HG03439 (cell line): ENCODE results near the gene APOA4.
"Not testable (repeated sequence)": the region's sequence is repeated elsewhere in the genome, so short reads cannot be mapped to it uniquely, and the experiment has no call there.

ENCODE experiments used
- ATAC-seq: cut with Tn5 transposase; IDR thresholded peaks from one replicate; pipeline ENCODE4 v1.9.1; 2021; ENCODE audit warnings: mild to moderate bottlenecking, moderate library complexity; ENCODE audit not compliant: unreplicated experiment

Gene APOA4

DNA sequence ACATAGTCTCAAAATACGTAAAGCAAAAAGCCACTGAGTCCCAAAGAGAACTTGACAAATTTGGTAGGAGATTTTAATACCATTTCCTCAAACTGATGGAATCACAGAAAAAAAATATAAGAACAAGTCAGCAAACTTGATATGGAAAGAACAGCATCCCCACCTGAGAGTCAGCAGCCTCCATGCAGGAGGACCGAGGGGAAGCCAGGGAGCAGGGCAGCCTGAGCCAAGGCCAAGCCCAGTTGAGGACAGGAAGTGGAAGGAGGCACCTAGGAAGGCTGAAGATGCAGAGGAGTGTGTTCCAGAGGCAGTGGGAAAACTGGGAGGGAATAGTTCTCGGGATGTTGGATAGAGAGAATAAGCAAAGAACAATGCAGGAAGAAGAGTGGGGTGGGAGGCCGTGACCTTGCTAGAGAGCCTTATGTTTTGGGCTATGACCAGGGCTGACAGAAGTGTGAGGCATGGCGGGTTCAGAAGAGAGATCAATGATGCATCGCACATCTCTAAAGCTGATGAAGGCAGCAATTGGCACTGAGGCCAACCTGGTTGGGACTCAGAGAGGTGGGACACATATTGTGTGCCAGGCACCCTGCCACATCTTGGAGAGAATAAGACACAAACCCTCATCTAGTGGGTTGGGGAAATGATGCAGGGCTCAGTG, 15.4 kb downstream of the APOA4 start:
- no peak for ATAC-seq

GRCh38 chr11:116804001-116804400, 19.1 kb downstream of the APOA4 start:
- ATAC-seq: no peak

- not testable (repeated sequence) for ATAC-seq
Observed at GRCh38 chr11:116801662-116802061, 21.4 kb downstream of the APOA4 start.

DNA sequence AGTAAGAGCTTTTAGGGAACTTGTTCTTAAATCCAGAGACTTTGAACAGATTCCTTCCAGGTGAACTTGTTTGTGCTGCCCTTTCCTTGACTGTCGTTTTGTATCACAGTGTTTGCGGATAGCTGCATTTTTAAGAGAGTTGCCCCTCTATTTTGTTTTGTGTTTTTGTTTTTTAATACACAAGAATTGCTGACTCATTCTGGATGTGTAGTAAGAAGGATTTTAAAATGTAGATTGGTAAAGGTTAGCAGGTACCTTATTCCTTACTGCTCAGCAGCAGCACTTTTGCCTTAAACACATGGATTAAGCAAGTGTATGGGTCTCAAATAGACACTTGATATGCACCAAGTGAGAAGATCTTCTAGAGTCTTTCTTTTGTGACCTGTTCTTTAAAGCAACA, 22.5 kb downstream of the APOA4 start:
- no peak for ATAC-seq

DNA sequence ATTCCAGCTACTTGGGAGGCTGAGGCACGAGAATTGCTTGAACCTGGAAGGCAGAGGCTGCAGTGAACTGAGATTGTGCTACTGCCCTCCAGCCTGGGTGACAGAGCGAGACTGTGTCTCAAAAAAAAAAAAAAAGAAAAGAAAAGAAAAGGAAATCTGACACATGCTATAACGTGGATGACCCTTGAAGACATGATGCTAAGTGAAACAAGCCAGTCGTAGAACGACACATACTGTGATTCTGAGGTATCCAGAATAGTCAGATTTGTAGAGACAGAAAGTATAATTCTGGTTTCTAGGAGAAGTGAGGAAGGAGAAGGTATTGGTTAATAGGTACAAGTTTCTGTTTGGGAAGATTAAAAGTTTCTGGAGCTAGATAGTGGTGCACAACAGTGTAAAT, 24.7 kb downstream of the APOA4 start:
- ATAC-seq: no peak

GRCh38 chr11:116797816-116798215, 25.3 kb downstream of the APOA4 start:
- ATAC-seq: no peak

DNA sequence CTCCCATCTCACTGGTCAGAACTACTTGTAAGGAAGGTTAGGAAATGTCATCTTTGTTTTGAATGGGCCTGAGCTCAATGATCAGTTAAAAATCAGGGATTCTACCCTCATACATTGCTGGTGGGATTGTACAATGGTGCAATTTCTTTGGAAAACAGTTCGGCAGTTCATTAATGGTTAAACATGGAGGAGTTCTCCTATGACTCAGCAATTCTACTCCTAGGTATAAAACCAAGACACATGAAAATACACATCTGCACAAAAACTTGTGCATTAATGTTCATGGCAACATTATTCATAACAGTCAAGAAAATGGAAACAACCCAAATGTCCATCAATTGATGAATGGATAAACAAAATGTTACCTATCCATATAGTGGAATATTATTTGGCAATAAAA, 26.6 kb downstream of the APOA4 start:
- no peak for ATAC-seq

DNA sequence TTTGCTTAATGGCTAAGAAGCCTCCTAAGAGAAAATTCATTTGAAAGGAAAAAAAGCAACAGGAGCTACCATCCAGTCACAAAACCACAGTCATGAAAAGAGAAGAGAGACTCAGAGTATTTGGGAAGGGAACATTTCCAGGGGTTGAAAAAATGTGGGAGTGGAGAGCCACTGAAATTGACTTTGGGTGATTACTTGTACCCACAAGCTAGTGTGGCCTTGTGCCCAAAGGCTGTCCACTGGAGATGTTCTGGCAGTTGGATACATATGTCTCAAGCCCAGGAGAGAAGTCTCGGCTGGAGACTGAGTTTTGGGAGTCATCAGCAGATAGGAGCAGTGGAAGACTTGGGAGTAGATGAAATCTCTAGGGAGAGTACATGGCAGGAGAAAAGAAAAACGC, 28.3 kb downstream of the APOA4 start:
- ATAC-seq: no peak

DNA sequence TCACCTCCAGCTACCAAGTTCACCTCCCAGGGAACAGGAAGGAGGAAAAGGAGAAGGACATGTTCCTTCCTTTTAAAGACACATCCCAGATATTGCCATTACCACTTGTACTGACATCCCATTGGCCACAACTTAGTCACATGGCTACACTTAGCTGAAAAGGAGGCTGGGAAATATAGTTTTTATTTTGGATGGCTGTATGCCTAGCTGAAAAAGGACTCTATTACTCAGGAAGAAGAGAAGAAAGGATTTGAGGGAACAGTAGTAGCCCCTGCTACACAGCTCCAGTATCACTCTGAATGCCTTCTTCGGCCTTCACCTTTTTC, 29.4 kb downstream of the APOA4 start:
- no peak for ATAC-seq

GRCh38 chr11:116792869-116793771, 30.0 kb downstream of the APOA4 start:
- no peak for ATAC-seq

DNA sequence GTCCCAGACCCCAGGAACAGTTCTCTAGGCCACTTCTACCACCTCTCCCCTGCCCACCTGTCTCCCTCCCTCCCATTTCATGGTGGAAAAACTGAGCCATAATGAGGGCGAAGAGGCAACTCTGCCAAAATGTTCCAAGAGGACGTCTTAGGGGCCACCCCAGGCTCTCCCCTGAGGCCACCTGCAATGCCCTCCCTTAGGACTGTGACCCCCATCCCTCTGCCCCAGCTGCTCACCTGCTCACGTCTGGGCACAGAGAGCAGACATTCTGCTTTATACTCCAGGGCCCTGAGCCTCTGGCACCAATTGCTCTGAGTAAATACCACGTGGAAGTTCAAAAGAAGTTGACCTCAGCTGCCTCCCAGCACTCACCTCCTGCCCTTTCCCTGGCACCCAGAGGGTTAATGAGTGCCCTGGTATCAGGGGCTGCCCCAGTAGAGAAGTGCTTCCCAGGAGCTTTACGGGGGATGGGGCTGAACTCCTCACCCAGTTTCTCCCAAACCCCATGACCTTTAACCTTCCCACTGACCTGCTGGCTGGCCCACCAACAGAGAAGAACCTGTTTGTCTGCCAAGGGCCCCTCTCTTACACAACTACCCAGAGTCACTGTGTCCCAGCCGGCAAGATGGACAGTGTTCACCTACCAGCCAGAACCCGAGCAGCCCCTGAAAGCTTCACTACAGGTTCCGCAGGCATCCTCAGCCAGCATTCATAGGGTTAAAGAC, 30.8 kb downstream of the APOA4 start:
- ATAC-seq: no peak

GRCh38 chr11:116791813-116792143, 31.3 kb downstream of the APOA4 start, which contains the start of gene APOA5:
TSS of gene APOA5 (minus strand) at chr11:116791879. CDS start at chr11:116791860, 19 bp downstream.
- no peak for ATAC-seq

- no peak for ATAC-seq
Observed at GRCh38 chr11:116791002-116791812, 31.9 kb downstream of the APOA4 start.

- no peak for ATAC-seq
Observed at GRCh38 chr11:116790167-116791001, 32.7 kb downstream of the APOA4 start.

DNA sequence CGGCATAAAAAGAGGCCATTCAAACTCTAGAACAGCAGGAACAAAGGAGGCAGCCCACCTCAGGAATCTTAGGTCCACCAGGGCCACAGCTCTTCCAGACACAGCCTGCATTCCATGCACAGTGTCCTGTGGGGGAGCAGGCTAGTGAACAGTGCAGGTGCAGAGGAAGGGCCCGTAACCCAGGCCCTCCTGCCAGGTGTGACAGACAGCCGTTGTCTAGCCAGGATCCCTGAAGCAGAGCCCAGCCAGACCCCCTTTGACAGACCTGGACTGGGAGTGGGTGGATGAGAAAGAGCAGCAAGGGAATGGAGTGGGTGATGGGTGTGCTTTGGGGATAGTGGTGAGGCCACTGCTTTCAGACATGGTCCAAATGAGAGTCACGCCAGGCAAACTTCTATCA, 34.1 kb downstream of the APOA4 start:
- no peak for ATAC-seq

DNA sequence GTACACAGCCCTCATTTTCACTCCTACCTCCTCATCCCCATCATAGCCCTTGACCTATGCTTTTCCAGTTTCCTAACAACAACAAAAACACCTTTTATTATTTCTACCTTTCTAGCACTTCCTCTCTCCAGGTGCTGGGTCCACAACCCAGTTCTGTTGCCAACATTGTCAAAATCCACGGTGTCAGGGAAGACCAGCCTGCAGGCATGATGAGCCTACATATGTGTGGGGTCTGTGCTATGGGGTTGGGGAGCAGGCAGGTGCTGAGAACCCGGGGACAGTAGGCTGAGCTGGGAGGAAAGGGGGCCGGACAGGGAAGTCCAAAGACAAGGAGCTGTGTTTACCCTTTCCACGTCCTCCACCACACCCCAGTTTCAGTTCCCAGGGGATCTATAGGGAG, 34.6 kb downstream of the APOA4 start:
- ATAC-seq: no peak

GRCh38 chr11:116787786-116788486, 35.2 kb downstream of the APOA4 start, which contains the start of gene ZPR1:
TSS of gene ZPR1 (minus strand) at chr11:116788023. CDS start at chr11:116787990, 33 bp downstream.
- ATAC-seq: peak; percentile 82

GRCh38 chr11:116787436-116787785, 35.7 kb downstream of the APOA4 start:
- ATAC-seq: no peak

DNA sequence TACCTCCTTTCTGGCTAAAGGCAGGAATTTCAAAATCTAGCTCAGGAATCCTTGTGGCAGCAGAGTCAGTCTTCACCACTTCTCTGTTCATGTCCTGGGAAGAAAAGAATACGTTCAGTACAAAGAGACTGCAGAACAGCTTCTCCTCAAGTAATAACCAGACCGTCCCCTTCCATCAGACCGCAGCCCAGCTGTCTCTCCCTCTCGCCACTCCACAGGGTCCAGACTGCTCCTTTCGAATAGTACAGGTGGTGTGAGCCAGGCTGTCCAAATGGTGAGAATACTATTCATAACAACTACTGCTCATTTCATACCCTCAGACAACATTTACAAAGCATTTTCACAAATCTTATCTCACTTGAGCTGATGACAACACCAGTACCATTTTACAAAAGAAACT, 36.1 kb downstream of the APOA4 start:
- ATAC-seq: no peak
